H9 (cell line): ENCODE results near the gene EPHA4. TPM values are rescaled to one million over a fixed set of nuclear protein-coding genes. Genes with fewer than 3 reads are reported as not detected.

Experiments used
- DNase-seq: peaks from one replicate; pipeline ENCODE4 v3.0.0-alpha.2; 2017
- H2AFZ ChIP-seq: one replicate; pipeline ENCODE4 v1.6.1; 2013; ENCODE audit warnings: mild to moderate bottlenecking, low read length, control low read depth, moderate library complexity
- H2AK5ac ChIP-seq: 2 replicates; pipeline ENCODE4 v1.6.1; 2013; ENCODE audit warnings: low read length, control low read depth, mixed read lengths; ENCODE audit not compliant: insufficient read length
- H2BK120ac ChIP-seq: one replicate; pipeline ENCODE4 v1.6.1; 2013; ENCODE audit warnings: low read depth, mild to moderate bottlenecking, low read length, control low read depth, inconsistent platforms; ENCODE audit not compliant: poor library complexity, severe bottlenecking
- H2BK12ac ChIP-seq: 2 replicates; pipeline ENCODE4 v1.6.1; 2013; ENCODE audit warnings: low read length, control low read depth, mixed read lengths, low read depth; ENCODE audit not compliant: insufficient read length
- H2BK15ac ChIP-seq: 2 replicates; pipeline ENCODE4 v1.6.1; 2013; ENCODE audit warnings: low read depth, low read length, control low read depth
- H2BK20ac ChIP-seq: one replicate; pipeline ENCODE4 v1.6.1; 2013; ENCODE audit warnings: low read depth, mild to moderate bottlenecking, low read length, control low read depth, inconsistent platforms; ENCODE audit not compliant: poor library complexity, severe bottlenecking
- H2BK5ac ChIP-seq: 2 replicates; pipeline ENCODE4 v1.6.1; 2013; ENCODE audit warnings: low read length, control low read depth, mixed read lengths; ENCODE audit not compliant: insufficient read length
- H3K14ac ChIP-seq: 2 replicates; pipeline ENCODE4 v1.6.1; 2013; ENCODE audit warnings: low read length, control low read depth; ENCODE audit not compliant: insufficient read depth
- H3K18ac ChIP-seq: 2 replicates; pipeline ENCODE4 v1.6.1; 2013; ENCODE audit warnings: low read depth, mild to moderate bottlenecking, mixed read lengths, low read length, control low read depth; ENCODE audit not compliant: insufficient read length
- H3K23ac ChIP-seq: 2 replicates; pipeline ENCODE4 v1.6.1; 2013; ENCODE audit warnings: low read length, control low read depth, mixed read lengths, low read depth; ENCODE audit not compliant: insufficient read length
- H3K23me2 ChIP-seq: 2 replicates; pipeline ENCODE4 v1.6.1; 2013; ENCODE audit warnings: low read depth, mild to moderate bottlenecking, mixed read lengths, low read length, control low read depth; ENCODE audit not compliant: insufficient read length, poor library complexity, severe bottlenecking
- H3K27ac ChIP-seq: 2 replicates; pipeline ENCODE4 v1.5.1; 2013; ENCODE audit warnings: low read length, control low read depth, mixed read lengths, low read depth; ENCODE audit not compliant: insufficient read length
- H3K27me3 ChIP-seq: 2 replicates; pipeline ENCODE4 v1.6.1; 2013; ENCODE audit warnings: low read length, control low read depth, inconsistent platforms; ENCODE audit not compliant: insufficient read depth
- H3K4ac ChIP-seq: 2 replicates; pipeline ENCODE4 v1.6.1; 2013; ENCODE audit warnings: low read depth, mild to moderate bottlenecking, control low read depth, inconsistent platforms, low read length, moderate library complexity
- H3K4me1 ChIP-seq: 2 replicates; pipeline ENCODE4 v1.6.1; 2013; ENCODE audit warnings: low read length, control low read depth, inconsistent platforms; ENCODE audit not compliant: insufficient read depth
- H3K4me2 ChIP-seq: 2 replicates; pipeline ENCODE4 v1.6.1; 2013; ENCODE audit warnings: low read length, control low read depth, mixed read lengths; ENCODE audit not compliant: insufficient read length, insufficient read depth
- H3K56ac ChIP-seq: 2 replicates; pipeline ENCODE4 v1.6.1; 2013; ENCODE audit warnings: low read depth, mild to moderate bottlenecking, mixed read lengths, low read length, control low read depth; ENCODE audit not compliant: insufficient read length
- H3K79me1 ChIP-seq: 2 replicates; pipeline ENCODE4 v1.6.1; 2013; ENCODE audit warnings: low read depth, mild to moderate bottlenecking, moderate library complexity, low read length, control low read depth, inconsistent platforms; ENCODE audit not compliant: insufficient read depth, poor library complexity, severe bottlenecking
- H3K79me2 ChIP-seq: 2 replicates; pipeline ENCODE4 v1.6.1; 2013; ENCODE audit warnings: low read length, control low read depth, inconsistent platforms; ENCODE audit not compliant: insufficient read depth
- H3K9ac ChIP-seq: 2 replicates; pipeline ENCODE4 v1.6.1; 2013; ENCODE audit warnings: low read length, control low read depth, mixed read lengths; ENCODE audit not compliant: insufficient read length; ENCODE audit errors: extremely low read depth
- H3K9me3 ChIP-seq: one replicate; pipeline ENCODE4 v1.6.1; 2013; ENCODE audit warnings: low read depth, low read length, inconsistent platforms; ENCODE audit not compliant: control insufficient read depth
- H3T11ph ChIP-seq: one replicate; pipeline ENCODE4 v1.6.1; 2013; ENCODE audit warnings: mild to moderate bottlenecking, low read length, control low read depth, inconsistent platforms
- H4K20me1 ChIP-seq: one replicate; pipeline ENCODE4 v1.6.1; 2013; ENCODE audit not compliant: control insufficient read depth, insufficient read length, insufficient read depth
- H4K5ac ChIP-seq: 2 replicates; pipeline ENCODE4 v1.6.1; 2013; ENCODE audit warnings: low read depth, mild to moderate bottlenecking, mixed read lengths, low read length, control low read depth; ENCODE audit not compliant: insufficient read length
- H4K8ac ChIP-seq: replicated peaks from 2 replicates; pipeline ENCODE4 v1.6.1; 2013; ENCODE audit warnings: low read length, control low read depth, mixed read lengths, low read depth; ENCODE audit not compliant: insufficient read length
- H4K91ac ChIP-seq: 2 replicates; pipeline ENCODE4 v1.6.1; 2013; ENCODE audit warnings: low read depth, mild to moderate bottlenecking, moderate library complexity, mixed read lengths, low read length, control low read depth; ENCODE audit not compliant: insufficient read length
- H3K27ac Mint-ChIP-seq, 3 experiments: 2 replicates in 2 of 3; 3 replicates in 1 of 3; pipeline ENCODE4 v1.8.0; 2020 to 2021; ENCODE audit warnings: mixed read lengths in 3 of 3, mild to moderate bottlenecking in 1 of 3, moderate library complexity in 1 of 3
- H3K27me3 Mint-ChIP-seq: 2 replicates; pipeline ENCODE4 v1.8.0; 2021; ENCODE audit warnings: low read depth, mild to moderate bottlenecking, moderate library complexity, mixed read lengths
- H3K36me3 Mint-ChIP-seq, 3 experiments: 2 replicates in 2 of 3; 3 replicates in 1 of 3; pipeline ENCODE4 v1.8.0; 2020 to 2021; ENCODE audit warnings: low read depth in 3 of 3, mixed read lengths in 3 of 3; ENCODE audit not compliant: insufficient read depth in 1 of 3
- H3K4me1 Mint-ChIP-seq, 2 experiments: 2 replicates each; pipeline ENCODE4 v1.8.0; 2020; ENCODE audit warnings: mixed read lengths in 2 of 2
- H3K4me3 Mint-ChIP-seq, 2 experiments: 2 replicates in 1 of 2; 3 replicates in 1 of 2; pipeline ENCODE4 v1.8.0; 2020 to 2021; ENCODE audit warnings: mild to moderate bottlenecking in 2 of 2, mixed read lengths in 2 of 2, moderate library complexity in 1 of 2
- H3K9me3 Mint-ChIP-seq, 2 experiments: 2 replicates in 1 of 2; 3 replicates in 1 of 2; pipeline ENCODE4 v1.8.0; 2020; ENCODE audit warnings: mild to moderate bottlenecking in 2 of 2, mixed read lengths in 2 of 2, moderate library complexity in 1 of 2
- CTCF ChIP-seq: fragments of 200-600 bp; sonication (generic); conservative IDR thresholded peaks from 3 replicates; pipeline ENCODE4 v1.8.0; 2021; ENCODE audit warnings: antibody characterized with exemption, mild to moderate bottlenecking
- whole genome bisulfite sequencing: extraction: QIAGEN DNeasy Blood & Tissue Kit; methylation state at CpG from one replicate; pipeline ENCODE4 v1.1.7; 2013; ENCODE audit warnings: missing lambda C conversion rate, low lambda C conversion rate, mixed read lengths; ENCODE audit not compliant: insufficient read length; ENCODE audit errors: extremely low coverage; 5-methylcytosine and 5-hydroxymethylcytosine counted together
- total RNA-seq: library from RNA; stranded (reverse); gene quantifications from 2 replicates; pipeline ENCODE4 v1.2.1, GENCODE V29; 2021

EPHA4 gene
- total RNA-seq, 1 experiment from 2014 or later: 25.1 TPM

- Histone ChIP-seq H3K79me2 (no peaks in the 10 kb centered on the region), H3K79me1 (no peaks in the 10 kb centered on the region), H4K91ac (no peak overlapping the region), H3K4me2 (peak overlapping the region; percentile 39), H2BK20ac (no peak overlapping the region), H3K14ac (no peak overlapping the region), H3T11ph (no peak overlapping the region), H2BK12ac (no peak overlapping the region), H2AK5ac (no peak overlapping the region), H3K27ac (no peak overlapping the region), H3K4me1 (peaks cover 7% of the 10 kb centered on the region; the same call in 1 of the 2 replicates), H2BK120ac (no peak overlapping the region), H3K23me2 (peaks cover 39% of the 10 kb centered on the region), H4K5ac (no peak overlapping the region), H2AFZ (no peak overlapping the region), H2BK5ac (no peak overlapping the region), H3K4ac (no peak overlapping the region), H3K56ac (no peak overlapping the region), H3K23ac (no peak overlapping the region), H3K9me3 (no peaks in the 10 kb centered on the region), H4K8ac (no peak overlapping the region), H2BK15ac (no peak overlapping the region), H4K20me1 (peaks cover 3% of the 10 kb centered on the region), H3K18ac (peak overlapping the region; percentile 32), H3K9ac (no peak overlapping the region), H3K27me3 (peaks cover 8% of the 10 kb centered on the region; the same call in 1 of the 2 replicates)
- no CpG with 5 or more reads among the region's 63 CpGs for WGBS
- DNase-seq: peak; percentile 91
- Mint-ChIP-seq H3K27ac (peak overlapping the region in 1 of 3 experiments; percentile 36; a peak in 2 of 7 replicates), H3K36me3 (peaks cover 0 to 11% (median 4%) of the 10 kb centered on the region in 3 experiments; a peak in 3 of 7 replicates), H3K4me1 (peaks cover 44 to 47% of the 10 kb centered on the region in 2 experiments), H3K4me3 (peak overlapping the region; percentile 82 to 91), H3K27me3 (peaks cover 56% of the 10 kb centered on the region), H3K9me3 (peaks cover 0 to 3% of the 10 kb centered on the region in 2 experiments; a peak in 2 of 5 replicates)
- peak; percentile 97 for TF ChIP-seq CTCF
These were observed 1.5 kb upstream of the EPHA4 start for GRCh38 chr2:221573430-221574230.
